Transverse colon (tissue), 4 donors: ENCODE data around the gene MCOLN3.

ENCODE experiments used
- CTCF ChIP-seq, 5 experiments: fragments of 200-600 bp in 3 of 5; fragments of 450-650 bp in 2 of 5; sonication (generic) in 3 of 5; IDR thresholded peaks; 1 replicate in 2 of 5; 2 replicates in 3 of 5; pipeline ENCODE4 v1.5.1; 2016 to 2017; ENCODE audit warnings: antibody characterized with exemption in 5 of 5, inconsistent platforms in 3 of 5, mild to moderate bottlenecking in 2 of 5, moderate library complexity in 1 of 5
- EP300 ChIP-seq: sonication (generic); formaldehyde crosslinking; IDR thresholded peaks from one replicate; pipeline ENCODE4 v1.6.1; 2017; ENCODE audit warnings: antibody characterized with exemption, low read depth
- POLR2A ChIP-seq: fragments of 450-650 bp; IDR thresholded peaks from one replicate; pipeline ENCODE4 v1.6.1; 2016; ENCODE audit warnings: antibody characterized with exemption, mild to moderate bottlenecking, moderate library complexity
- POLR2AphosphoS5 ChIP-seq, 3 donors: sonication (generic); formaldehyde crosslinking; IDR thresholded peaks; one replicate each; pipeline ENCODE4 v1.6.1; 2016; ENCODE audit warnings: antibody characterized with exemption in 3 of 3

DNA sequence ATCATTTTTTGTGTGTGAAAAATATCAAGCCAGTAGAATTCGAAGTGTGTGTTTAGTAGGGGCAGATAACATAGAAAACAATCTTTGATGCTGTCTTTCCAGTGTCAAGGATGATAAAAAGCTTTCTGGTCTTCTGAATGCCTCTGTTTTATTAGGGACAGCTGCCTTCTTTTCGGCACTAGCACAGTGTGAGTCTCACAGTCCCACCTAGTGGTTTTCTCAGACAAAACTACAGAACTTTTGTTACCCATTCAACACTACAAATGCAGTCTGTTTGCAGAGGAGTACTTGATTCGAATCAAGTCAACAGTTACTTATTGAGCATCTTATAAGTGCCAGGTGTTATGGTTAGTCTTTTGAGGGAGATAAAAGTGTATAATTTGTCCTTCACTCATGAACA lies 30.6 kb upstream of the MCOLN3 start:
- TF ChIP-seq CTCF (IDR thresholded peaks at IDR 0.05), result no peak
- no peak for TF ChIP-seq EP300
- TF ChIP-seq POLR2AphosphoS5 (IDR thresholded peaks at IDR 0.05), result no peak
- TF ChIP-seq POLR2A, result no peak
